GM12873 (cell line): Measurements from ENCODE around the gene PRPF40A.

Experiments
- CTCF ChIP-seq: IDR thresholded peaks from 2 replicates; pipeline ENCODE4 v1.5.1; 2012; ENCODE audit warnings: low read depth, mild to moderate bottlenecking, moderate library complexity, low read length, control low read depth; ENCODE audit not compliant: insufficient read depth; ENCODE audit errors: missing control alignments

PRPF40A gene

GRCh38 chr2:152743002-152743401 lies 25.7 kb upstream of the PRPF40A start:
- peak; percentile 60 for TF ChIP-seq CTCF

- TF ChIP-seq CTCF, result peak; percentile 63
Measured at GRCh38 chr2:152740743-152741328, 23.6 kb upstream of the PRPF40A start.

GRCh38 chr2:152738438-152738837 lies 21.2 kb upstream of the PRPF40A start:
- no peak for TF ChIP-seq CTCF

GRCh38 chr2:152730591-152731333 lies 13.5 kb upstream of the PRPF40A start:
- no peak for TF ChIP-seq CTCF

GRCh38 chr2:152729844-152730243 lies 12.6 kb upstream of the PRPF40A start:
- TF ChIP-seq CTCF, result no peak

DNA sequence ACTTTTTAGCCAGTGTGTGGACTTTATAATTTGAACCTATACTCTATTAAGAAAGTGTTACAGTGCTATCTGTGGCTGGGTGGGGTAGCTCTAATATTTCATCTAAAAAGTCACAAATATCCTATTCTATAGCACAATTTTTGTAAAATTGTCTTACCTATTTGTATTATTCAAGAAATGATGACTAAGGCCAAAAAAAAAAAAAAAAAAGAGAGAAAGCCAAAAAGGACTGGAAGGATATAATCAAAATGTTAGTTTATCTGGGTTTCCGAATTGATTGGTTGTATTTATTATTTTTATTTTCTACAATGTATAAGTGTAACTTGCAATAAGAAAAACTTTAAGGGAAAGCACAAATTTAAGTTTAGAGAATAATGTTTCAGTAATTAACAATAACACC lies 6.7 kb upstream of the PRPF40A start:
- no peak for TF ChIP-seq CTCF

DNA sequence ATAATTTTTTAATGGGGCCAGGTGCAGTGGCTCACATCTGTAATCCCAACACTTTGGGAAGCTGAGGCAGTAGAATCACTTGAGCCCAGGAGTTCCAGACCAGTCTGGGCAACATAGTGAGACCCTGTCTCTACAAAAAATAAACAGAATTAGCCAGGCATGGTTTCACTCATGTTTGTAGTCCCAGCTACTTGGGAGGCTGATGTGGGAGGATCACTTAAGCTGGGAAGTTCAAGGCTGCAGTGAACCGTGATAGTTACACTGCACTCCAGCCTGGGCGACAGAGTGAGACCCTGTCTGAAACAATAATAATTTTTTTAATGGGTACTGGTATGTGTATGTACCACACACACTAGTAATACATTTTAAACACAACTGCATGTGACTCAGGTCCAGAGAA lies 3.5 kb upstream of the PRPF40A start:
- no peak for TF ChIP-seq CTCF
